ENCODE results near the gene PFDN5.
A peak's percentile ranks its signal among the peaks of the same experiment; 100 is the strongest.
"Not testable (repeated sequence)": the region's sequence is repeated elsewhere in the genome, so short reads cannot be mapped to it uniquely, and the experiment has no call there.

Gene PFDN5

GRCh38 chr12:53286448-53286847, 8.9 kb upstream of the PFDN5 start:
- DNase-seq (ENCODE audit: low read depth in 1 of 2, low spot score in 1 of 2), result no peak

DNA sequence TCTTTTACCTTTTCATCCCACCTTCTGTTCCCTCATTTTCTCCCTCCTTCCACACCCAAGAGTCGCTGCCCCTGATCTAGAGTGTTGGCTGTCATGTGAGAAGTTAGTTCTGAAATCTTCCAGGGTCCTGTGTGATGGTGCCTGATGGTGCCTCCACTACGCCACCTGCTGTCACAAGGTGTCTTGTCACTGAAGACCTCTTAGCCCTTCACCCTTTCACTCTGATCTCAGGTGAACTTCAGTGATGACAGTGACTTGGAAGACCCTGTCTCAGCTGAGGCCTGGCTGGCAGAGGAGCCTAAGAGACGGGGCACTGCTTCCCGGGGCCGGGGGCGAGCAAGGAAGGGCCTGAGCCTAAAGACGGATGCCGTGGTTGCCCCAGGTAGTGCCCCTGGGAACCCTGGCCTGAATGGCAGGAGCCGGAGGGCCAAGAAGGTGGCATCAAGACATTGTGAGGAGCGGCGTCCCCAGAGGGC, 7.6 kb upstream of the PFDN5 start:
- peak; percentile 56 to 57 for DNase-seq (ENCODE audit: low read depth in 1 of 2, low spot score in 1 of 2)

DNA sequence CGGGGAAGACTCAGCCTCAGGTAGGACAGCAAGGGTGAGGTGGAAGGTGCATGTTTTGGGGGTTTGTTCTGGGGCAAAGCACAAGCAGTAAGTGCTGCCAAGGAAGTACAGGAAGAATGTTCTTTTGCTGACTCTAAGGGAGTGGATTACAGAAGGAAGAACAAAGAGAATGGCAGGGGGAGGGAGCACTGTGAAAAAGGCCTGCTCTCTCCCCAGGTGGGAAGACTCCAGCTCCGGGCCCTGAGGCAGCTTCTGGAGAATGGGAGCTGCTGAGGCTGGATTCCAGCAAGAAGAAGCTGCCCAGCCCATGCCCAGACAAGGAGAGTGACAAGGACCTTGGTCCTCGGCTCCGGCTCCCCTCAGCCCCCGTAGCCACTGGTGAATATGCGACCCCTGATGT, 7.0 kb upstream of the PFDN5 start:
- no peak for DNase-seq (ENCODE audit: low read depth in 1 of 2, low spot score in 1 of 2)

GRCh38 chr12:53289891-53290290, 5.5 kb upstream of the PFDN5 start:
- DNase-seq (ENCODE audit: low read depth in 1 of 2, low spot score in 1 of 2), result no peak

DNA sequence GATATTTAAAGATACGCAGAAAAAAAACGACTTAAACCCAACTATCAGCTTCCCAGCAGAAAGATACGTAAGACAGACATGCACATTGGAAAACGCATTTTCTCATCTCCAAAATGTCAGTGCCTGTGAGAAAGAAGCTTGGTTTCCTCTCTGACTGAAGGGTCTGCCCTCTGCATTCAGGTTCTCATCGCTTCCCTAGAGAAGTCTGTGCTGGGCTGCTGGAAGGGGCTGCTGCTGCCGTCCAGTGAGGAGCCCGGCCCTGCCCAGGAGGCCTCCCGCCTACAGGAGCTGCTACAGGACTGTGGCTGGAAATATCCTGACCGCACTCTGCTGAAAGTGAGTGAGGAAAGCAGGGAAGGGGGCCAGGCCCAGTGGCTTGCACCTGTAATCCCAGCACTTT, 4.7 kb upstream of the PFDN5 start:
- DNase-seq (ENCODE audit: low read depth in 1 of 2, low spot score in 1 of 2), result no peak

- DNase-seq (ENCODE audit: low read depth in 1 of 2, low spot score in 1 of 2), result no peak
Measured at GRCh38 chr12:53292426-53292825, 2.9 kb upstream of the PFDN5 start.

- no peak for DNase-seq (ENCODE audit: low read depth in 1 of 2, low spot score in 1 of 2)
Measured at GRCh38 chr12:53295891-53296219, 513 bp downstream of the PFDN5 start.

- DNase-seq (ENCODE audit: low read depth in 1 of 2, low spot score in 1 of 2), result not testable (repeated sequence)
Measured at GRCh38 chr12:53297106-53297505, 1.8 kb downstream of the PFDN5 start.

GRCh38 chr12:53298164-53298563, 2.8 kb downstream of the PFDN5 start:
- no peak for DNase-seq (ENCODE audit: low read depth in 1 of 2, low spot score in 1 of 2)

- no peak for DNase-seq (ENCODE audit: low read depth in 1 of 2, low spot score in 1 of 2)
Measured at GRCh38 chr12:53299101-53299453, 3.7 kb downstream of the PFDN5 start.

DNA sequence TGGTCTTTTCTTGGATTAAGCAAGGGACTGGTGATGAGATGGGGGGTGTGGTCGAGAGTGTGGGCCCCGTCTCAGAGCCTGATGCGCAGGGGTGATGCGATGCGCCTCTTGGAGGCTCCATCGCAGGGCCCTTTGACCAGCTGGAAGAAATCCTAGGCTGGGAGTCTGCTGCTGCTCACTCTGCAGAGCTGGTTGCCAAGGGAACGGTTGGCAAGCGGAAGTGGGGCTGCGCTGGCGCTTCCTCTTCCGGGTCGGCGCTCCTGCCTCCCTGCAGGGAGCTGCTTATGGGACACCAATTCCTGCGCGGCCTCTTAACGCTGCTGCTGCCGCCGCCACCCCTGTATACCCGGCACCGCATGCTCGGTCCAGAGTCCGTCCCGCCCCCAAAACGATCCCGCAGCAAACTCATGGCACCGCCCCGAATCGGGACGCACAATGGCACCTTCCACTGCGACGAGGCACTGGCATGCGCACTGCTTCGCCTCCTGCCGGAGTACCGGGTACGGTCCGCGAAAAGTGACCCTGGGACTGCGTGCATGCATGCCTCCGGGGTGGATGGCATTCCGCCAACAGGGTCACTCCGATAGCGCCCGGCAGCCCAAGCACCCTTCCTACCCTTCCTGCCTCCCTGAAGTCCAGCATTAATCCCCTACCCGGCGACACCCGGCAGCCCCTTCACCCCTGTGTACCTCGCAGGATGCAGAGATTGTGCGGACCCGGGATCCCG, 4.3 kb downstream of the PFDN5 start, which contains the start of gene MYG1:
Gene MYG1 (plus strand): TSS at position 242 of the 727 bp plus-strand sequence. CDS start 43 bp downstream, at position 285.
- peak; percentile 59 to 70 for DNase-seq (ENCODE audit: low read depth in 1 of 2, low spot score in 1 of 2)

DNA sequence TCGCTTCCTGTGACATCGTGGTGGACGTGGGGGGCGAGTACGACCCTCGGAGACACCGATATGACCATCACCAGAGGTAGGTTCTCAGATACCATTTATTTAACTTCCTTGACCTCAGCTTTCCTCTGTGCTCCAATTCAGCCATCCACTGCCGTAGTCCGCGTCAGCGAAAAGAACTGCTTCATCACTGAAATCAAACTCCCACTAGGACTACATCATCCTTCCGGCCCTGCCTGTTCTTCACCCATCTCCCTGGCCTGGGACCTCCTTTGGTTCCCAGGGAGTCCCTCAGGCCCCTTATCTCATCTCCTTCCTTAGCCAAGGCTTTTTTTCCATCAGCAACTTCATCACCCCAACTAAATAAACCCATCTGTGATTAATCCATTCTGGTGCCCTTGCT, 4.8 kb downstream of the PFDN5 start:
- DNase-seq (ENCODE audit: low read depth in 1 of 2, low spot score in 1 of 2), result no peak

DNA sequence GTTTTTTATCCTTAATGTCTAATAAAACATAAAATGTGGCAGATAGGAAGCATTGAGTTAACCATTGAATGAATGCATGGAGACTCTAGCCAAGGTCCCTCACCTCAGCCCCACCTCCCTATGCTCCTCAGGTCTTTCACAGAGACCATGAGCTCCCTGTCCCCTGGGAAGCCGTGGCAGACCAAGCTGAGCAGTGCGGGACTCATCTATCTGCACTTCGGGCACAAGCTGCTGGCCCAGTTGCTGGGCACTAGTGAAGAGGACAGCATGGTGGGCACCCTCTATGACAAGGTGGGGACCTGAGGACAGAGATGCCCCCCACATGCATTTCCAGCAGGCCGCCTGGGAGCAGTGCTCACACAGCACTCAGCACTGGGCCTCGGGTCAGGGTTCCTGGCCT, 7.6 kb downstream of the PFDN5 start:
- no peak for DNase-seq (ENCODE audit: low read depth in 1 of 2, low spot score in 1 of 2)

- DNase-seq (ENCODE audit: low read depth in 1 of 2, low spot score in 1 of 2), result no peak
Measured at GRCh38 chr12:53306826-53307225, 11.5 kb downstream of the PFDN5 start.

GRCh38 chr12:53308276-53308675, 12.9 kb downstream of the PFDN5 start:
- no peak for DNase-seq (ENCODE audit: low read depth in 1 of 2, low spot score in 1 of 2)

- no peak for DNase-seq (ENCODE audit: low read depth in 1 of 2, low spot score in 1 of 2)
Measured at GRCh38 chr12:53313996-53314395, 18.7 kb downstream of the PFDN5 start.

GRCh38 chr12:53320352-53321195, 25.2 kb downstream of the PFDN5 start:
- no peak for DNase-seq (ENCODE audit: low read depth in 1 of 2, low spot score in 1 of 2)

GRCh38 chr12:53324113-53324778, 28.9 kb downstream of the PFDN5 start:
- DNase-seq (ENCODE audit: low read depth in 1 of 2, low spot score in 1 of 2), result peak; percentile 25 to 30

- DNase-seq (ENCODE audit: low read depth in 1 of 2, low spot score in 1 of 2), result peak; percentile 71 to 78
Measured at GRCh38 chr12:53324779-53325510, 29.6 kb downstream of the PFDN5 start.

DNA sequence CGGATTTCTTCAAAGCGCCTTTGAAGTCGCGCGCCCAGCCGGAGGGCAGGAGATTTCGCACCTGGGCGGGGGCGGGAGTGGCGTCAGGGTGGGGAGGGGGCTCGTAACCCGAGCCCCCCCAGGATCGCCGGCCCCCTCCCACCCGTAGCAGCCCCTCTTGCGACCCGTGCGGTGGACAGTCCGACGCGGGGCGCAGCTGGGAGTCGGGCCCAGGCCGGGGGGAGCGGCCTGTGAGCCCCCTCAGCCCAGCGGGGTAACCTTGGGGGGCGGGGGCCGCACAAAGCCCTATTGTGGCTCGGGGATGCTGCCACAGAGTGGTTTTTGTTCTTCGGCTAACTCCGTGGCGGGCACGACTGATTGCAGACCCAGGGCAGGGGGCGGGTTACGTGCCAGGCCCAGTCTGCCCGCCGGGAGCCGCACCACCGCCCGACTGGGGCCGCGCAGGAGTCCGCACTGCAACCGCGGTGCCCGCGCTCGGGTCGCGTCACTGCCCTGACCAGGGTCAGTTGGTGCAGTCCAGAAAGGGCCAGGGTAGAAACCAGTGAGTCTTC, 30.2 kb downstream of the PFDN5 start:
- no peak for DNase-seq (ENCODE audit: low read depth in 1 of 2, low spot score in 1 of 2)

Measured in stimulated activated CD4-positive, alpha-beta T cell treated with anti-CD3 and anti-CD28 coated beads, Interleukin-15, amount 100 ng/mL, for 1 hour (primary cell).